GM19239 (cell line): ENCODE measurements around the gene C12orf57.
"Not testable (repeated sequence)": the region's sequence is repeated elsewhere in the genome, so short reads cannot be mapped to it uniquely, and the experiment has no call there.

Source experiments
- DNase-seq: peaks from one replicate; pipeline ENCODE4 v3.0.0; 2011; ENCODE audit warnings: low spot score; ENCODE audit not compliant: insufficient read length
- FAIRE-seq: peaks from 2 replicates; lab custom pipeline; 2011; peaks lifted over from hg19 to GRCh38; lab: Jason Lieb, UNC

C12orf57 gene, protein sequence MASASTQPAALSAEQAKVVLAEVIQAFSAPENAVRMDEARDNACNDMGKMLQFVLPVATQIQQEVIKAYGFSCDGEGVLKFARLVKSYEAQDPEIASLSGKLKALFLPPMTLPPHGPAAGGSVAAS

DNA sequence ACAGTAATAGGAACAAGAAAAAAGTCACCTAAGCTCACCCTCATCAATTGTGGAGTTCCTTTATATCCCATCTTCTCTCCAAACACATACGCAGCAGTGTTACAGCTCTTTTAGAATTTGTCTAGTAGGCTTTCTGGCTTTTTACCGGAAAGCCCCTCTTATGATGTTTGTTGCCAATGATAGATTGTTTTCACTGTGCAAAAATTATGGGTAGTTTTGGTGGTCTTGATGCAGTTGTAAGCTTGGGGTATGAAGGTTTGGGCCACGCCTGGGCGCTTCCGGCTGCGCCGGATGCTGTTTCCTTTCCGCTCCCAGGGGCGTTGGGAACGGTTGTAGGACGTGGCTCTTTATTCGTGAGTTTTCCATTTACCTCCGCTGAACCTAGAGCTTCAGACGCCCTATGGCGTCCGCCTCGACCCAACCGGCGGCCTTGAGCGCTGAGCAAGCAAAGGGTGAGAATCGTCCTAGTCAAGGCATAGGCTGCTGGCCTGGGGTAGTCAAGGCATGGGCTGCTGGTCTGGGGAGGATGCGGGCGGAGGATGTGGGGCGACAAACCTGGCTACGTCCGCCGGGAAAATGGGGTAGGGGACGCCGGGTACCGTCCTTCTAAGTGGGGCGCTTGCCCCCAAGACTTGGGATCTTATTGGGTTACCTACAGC, at the start of gene C12orf57, which contains the start of gene RNU7-1:
Gene C12orf57 (plus strand): TSS at position 301 of the 659 bp plus-strand sequence. CDS start 100 bp downstream, at position 401.
Gene RNU7-1 (plus strand): TSS at position 95 of the 659 bp plus-strand sequence.
- DNase-seq (no peak), FAIRE-seq (peak; percentile 60)

DNA sequence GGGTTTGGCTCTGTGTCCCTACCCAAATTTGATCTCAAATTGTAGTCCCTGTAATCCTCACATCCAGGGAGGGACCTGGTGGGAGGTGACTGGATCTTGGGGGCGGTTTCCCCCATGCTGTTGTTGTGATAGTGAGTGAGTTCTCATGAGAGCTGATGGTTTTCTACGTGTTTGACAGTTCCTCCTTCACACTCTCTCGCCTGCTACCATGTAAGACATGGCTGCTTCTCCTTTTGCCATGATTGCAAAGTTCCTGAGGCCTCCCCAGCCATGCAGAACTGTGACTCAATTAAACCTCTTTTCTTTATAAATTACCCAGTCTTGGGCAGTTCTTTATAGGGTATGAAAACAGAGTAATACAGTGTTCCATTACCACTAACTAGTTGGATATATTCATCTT, 49.5 kb upstream of the C12orf57 start:
- FAIRE-seq (no peak), DNase-seq (no peak)

DNA sequence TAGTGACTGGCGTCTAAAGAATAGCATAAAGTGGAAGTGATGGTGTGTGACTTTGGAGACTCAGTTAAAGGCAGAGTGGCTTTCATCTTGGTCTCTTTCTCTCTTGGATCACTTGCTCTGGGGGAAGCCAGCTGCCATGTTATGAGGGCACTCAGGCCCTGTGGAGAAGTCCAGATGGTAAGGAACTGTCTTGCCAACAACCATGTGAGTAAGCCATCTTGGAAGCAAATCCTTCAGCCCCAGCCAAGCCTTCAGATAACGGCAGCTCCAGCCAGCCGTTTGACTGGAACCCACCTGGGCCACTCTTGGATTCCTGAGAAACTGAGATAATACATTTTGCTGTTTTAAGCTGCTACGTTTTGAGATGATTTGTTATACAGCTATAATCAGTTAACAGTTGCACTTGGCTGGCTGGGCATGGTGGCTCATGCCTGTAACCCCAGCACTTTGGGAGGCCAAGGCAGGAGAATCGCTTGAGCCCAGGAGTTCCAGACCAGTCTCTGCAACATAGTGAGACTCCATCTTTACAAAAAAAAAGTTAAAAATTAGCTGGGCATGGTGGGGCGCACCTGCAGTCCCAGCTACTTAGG, 46.9 kb upstream of the C12orf57 start:
- FAIRE-seq = no peak

DNA sequence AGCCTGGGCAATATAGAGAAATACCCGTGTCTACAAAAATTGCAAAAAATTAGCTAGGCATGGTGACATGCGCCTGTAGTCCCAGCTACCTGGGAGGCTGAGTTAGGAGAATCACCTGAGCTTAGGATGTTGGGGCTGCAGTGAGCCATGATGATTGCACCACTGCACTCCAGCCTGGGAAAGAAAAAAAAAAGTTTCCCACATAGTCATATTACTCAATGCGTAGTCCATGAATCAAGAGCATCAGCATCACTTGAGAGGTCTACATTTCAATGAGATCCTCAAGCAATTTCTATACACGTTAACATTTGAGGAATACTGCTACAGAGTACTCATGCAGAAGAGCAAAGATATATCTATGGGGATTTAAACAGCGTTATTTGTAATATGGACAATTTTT, 44.4 kb upstream of the C12orf57 start:
- DNase-seq (no peak), FAIRE-seq (no peak)

More for the DNA sequence above, 46.9 kb upstream of the C12orf57 start:
- no peak for DNase-seq

DNA sequence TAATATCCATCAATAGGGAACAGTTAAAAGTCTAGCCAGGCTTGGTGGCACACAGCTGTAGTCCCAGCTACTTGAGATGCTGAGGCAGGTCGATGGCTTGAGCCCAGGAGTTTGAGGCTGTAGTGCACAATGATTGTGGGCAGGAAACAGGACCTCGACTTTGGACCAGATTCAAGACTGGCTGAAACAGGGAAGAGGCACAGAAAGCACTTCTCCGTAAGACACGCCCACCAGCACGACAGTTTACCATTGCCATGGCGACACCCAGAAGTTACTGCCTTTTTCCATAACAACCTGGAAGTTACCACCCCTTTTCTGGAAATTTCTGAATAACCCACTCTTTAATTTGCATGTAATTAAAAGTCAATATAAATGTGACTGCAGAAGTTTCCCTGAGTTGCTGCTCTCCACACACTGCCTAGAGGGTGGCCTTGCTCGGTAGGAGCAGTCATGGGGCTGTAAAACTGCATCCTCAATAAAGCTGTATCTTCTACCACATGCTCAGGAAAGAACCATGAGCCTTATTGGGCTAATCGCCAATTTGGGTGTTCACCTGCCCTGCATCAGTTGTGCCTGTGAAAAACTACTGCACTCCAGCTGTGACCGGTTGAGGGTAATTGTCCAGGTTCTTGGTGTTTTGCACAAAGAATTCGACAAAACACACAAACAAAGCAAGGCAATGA, 43.8 kb upstream of the C12orf57 start:
- DNase-seq (no peak), FAIRE-seq (no peak)

DNA sequence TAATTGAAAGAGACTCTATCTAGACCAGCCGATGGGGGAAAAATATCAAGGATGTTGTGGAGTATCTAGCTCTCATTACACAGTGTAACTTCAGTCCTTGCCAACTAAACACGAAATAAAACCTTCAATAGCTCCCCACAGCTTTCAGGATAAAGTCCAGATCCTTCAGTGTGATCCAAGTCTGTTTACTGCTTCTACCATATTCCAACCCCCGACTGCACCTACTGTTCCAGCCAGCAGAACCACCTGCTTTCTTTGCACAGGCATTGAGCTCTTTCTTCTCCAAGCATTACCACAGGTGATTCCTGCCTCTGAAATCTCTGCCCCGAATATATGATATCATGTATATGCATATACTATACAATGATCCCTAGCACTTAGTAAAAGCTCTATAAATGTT, 41.4 kb upstream of the C12orf57 start:
- FAIRE-seq (no peak), DNase-seq (no peak)

DNA sequence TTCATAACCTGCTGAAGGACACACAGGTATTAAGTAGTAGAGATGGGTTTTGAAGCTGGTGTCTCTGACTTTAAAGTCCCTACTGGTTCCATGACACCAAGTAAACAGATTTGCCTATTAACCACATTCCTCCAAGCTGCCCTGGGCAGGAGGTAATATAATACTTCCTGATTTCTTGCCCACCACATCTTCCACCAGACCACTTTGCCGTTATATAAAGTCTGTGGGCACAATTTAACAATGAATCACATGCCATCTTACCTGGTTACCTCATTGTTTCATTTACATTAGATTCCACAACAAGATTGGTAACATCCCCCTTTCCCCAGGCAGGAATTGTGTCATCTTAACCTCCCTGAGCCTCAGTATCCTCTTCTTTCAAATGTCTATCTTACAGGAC, 40.1 kb upstream of the C12orf57 start:
- no peak for FAIRE-seq
- DNase-seq = no peak

DNA sequence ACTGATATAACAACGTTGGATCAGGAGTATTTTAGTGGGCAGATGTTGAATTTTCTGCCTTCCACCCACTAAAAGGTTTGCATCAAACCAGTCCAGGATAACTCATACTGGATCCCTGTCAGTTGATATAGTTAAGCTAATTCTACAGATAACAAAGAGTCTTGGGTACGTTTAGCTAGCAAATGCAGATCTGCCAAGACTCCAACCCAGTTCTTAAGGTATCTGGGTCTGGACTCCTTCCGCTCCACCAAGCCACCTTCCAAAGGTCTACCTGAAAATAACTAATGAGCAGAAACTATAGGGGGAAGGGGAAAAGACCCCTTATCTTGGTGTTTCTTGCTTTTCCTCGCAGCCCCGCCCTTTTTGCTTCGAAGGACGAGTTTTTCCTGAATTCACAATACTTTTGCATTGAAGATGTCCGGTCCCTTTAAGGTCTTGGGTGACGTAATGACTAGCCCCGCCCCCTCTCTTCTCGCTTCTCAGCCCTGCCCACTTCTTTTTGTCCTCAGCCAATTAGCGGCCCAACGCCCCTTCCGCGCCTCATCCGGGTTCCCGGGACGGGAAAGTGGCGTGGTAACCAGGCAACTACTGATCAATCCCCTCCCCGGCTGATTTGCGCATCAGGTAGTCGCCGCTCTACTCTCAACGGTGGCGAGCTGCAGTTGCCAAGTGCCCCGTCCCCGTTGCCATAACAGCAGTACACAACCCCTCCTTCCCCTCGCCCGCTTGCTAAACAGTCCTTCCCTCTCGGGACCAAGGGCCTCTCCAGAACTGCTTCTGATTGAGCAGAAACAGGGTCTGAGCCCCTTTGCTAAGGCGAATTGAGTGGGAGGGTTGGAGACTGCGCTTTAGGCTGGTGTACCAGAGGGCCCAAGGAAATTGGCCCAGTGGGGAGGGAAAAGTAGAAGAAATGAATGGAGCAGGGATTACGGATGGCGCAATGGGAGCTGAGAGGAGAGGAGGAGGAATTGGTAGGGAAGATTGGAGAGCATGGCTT, 39.2 kb upstream of the C12orf57 start, which contains the start of gene LRRC23:
Gene LRRC23 (plus strand): TSS at position 543 of the 997 bp plus-strand sequence. CDS start 812 bp downstream, outside the sequence.
- DNase-seq = peak; percentile 85
- FAIRE-seq = peak; percentile 100

DNA sequence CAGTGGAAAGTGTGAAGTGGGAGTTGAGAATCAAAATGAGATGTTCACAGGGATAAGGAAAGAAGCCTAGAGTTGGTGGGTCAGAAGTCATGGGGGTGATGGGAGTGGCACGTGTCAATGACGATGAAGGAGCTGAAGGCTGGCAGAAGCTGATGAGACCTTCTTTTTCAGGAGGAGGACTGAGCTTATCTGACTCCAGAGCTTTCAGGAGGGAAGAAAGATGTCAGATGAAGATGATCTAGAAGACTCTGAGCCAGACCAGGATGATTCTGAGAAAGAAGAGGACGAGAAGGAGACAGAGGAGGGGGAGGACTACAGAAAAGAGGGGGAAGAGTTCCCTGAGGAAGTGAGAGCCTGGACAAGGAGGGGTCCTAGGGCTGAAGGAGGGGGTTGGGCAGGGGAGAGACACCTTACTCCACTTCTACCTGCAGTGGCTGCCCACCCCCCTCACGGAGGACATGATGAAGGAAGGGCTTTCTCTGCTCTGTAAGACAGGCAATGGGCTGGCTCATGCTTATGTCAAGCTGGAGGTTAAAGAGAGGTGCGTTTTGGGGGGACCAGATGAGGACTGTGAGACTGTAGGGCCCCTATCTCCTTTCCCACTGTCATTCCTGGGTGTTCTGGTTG, 38.3 kb upstream of the C12orf57 start:
- FAIRE-seq (no peak), DNase-seq (no peak)

DNA sequence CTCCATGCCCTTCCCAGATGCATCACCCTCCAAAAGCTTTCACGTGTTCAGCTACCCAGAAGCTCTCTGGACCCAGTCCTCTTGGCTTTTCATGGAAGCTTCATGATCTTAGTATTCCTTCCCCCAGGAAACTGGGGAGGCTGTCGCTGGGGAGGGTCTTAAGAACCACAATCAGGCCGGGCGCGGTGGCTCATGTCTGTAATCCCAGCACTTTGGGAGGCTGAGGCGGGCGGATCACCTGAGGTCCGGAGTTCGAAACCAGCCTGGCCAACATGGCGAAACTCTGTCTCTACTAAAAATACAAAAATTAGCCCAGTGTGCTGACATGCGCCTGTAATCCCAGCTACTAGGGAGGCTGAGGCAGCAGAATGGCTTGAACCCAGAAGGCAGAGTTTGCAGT, 35.7 kb upstream of the C12orf57 start:
- FAIRE-seq, DNase-seq: not testable (repeated sequence)

DNA sequence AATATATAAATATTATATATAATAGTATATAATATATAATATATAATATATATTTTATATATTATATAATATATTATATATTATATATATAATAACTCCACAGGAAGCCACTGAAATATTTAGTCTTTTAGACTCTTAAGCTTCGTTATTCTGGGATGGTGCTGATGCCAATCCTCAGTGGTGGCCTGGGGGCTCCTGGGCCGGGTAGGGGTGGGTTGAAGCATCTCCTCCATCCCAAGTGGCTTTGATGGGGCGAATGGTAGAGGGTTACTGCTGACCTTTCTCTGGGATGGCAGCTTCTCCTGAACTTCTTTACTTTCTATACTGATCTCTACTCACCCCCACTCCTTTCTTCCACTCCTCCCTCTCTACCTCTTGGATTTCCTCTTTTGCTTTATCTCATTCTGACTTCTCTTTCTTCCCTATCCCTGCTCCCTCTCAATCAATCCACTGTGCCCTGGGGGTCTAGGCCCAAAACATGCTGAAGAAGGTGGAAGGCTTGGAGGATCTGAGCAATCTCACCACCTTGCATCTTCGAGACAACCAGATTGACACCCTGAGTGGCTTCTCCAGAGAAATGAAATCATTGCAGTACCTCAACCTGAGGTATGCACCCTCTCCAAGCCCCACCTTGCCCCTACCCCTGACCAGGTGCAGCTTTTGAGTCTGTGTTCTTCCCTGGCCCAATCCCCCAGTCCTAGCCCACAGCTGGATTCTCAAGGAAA, 34.2 kb upstream of the C12orf57 start:
- FAIRE-seq = no peak
- no peak for DNase-seq

DNA sequence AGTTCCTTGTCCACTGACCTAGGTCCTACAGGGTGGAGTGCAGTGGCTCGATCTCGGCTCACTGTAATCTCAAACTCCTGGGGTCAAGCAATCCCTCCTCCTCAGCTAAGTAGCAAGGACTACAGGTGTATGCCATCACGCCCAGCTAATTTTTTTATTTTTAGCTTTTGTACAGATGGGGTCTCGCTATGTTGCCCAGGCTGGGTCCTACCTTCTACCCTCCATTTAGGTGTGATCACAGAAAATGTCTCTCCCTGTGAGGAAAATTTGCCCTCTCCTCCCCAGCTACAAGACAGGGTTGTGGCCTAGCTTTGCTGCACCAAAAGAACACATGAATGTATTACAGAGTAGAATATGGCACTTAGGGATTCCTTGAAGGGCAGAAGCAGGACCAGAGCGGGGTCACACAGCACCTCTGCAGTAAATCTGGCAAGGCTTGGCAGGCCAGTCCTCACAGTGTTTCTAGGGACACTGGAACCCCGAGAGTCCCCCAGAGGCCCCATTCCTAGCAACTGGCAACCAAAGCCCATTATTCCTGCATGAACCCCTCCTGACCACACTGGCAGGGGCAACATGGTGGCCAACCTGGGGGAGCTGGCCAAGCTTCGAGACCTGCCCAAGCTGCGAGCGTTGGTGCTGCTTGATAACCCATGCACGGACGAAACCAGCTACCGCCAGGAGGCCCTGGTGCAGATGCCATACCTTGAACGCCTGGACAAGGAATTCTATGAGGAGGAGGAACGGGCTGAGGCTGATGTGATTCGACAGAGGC, 31.5 kb upstream of the C12orf57 start:
- DNase-seq = no peak

DNA sequence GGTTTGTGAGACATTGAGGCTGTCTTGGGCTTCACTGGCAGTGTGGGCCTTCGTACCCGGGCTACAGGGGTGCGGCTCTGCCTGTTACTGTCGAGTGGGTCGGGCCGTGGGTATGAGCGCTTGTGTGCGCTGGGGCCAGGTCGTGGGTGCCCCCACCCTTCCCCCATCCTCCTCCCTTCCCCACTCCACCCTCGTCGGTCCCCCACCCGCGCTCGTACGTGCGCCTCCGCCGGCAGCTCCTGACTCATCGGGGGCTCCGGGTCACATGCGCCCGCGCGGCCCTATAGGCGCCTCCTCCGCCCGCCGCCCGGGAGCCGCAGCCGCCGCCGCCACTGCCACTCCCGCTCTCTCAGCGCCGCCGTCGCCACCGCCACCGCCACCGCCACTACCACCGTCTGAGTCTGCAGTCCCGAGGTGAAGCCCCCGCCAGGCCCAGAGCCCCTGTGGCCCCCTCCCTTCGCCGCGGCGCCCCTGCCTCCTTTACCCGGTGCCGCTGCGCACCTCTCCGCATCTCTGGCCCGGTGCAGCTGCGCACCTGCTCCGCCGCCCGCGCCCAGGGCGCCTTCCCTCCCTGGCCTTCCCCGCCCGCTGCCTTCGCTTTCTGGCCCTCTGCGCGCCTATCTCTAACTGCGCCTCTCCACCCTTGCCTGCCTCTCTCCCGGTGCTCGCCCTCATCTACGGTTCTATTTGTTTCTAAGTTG, 29.4 kb upstream of the C12orf57 start, which contains the start of gene ENO2:
Gene ENO2 (plus strand): TSS at position 335 of the 701 bp plus-strand sequence. CDS start 1,253 bp downstream, outside the sequence.
- DNase-seq (no peak), FAIRE-seq (peak; percentile 73)

More for the DNA sequence above, 31.5 kb upstream of the C12orf57 start:
- no peak for FAIRE-seq

DNA sequence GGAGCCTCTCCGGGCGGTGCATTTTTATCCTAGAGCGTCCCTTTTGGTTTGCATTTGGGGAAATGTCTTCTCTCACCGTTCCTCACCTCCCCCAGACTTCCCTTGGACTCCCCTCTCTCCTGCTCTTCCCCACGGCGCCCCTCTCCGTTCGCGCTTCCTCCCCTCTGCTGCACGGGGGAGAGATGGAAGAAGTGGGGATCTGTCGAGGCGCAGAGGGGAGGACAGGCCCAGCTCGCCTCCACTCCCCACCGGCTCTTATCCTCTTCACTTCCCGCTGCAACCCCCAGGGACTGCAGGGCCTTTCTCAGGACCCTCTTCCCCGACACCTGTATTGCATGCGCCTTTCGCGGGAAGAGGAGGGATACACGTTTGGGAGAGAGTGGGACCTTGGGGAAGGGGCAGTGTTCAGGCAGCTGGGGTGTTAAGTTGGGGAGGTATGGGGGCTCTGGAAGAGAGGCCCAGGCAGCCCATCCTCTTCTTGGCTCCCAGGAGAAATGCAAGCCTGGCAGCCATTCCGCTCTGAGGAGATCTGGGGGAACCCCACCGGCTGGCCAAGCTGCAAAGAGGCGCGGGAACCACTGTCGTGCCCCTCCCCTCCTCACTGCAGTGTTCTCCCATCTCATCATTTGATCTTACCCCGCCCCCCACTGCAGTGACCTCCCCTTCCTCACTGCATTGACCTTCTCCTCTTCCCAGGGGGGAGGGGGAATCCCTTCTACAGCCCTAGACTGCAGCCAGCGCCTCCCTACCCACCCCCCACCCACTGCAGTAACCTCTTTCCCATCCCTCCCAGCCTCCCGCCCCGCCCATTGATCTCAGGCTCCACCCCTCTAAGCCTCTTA, 28.7 kb upstream of the C12orf57 start:
- DNase-seq (no peak), FAIRE-seq (peak; percentile 83)

DNA sequence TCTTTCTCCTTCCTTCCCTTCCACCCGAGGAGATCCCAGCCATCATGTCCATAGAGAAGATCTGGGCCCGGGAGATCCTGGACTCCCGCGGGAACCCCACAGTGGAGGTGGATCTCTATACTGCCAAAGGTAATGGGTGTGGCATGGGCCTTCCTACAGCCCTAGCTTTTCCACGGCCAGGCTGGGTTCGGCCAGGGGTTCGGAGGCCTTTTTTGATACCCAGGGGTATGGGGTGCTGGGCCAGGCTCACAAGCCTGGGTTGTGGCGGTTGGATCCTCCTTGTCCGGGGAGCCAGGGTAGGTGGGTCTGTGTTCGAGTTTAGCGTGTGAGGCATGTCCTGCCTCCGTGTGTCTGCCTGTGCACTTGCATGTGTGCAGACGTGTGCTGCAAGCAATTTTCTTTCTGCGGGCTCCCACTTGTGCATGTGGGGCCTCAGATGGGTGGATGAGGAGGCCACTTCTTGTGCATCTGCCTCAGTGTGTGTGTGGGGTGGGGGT, 28.0 kb upstream of the C12orf57 start:
- DNase-seq = no peak
- no peak for FAIRE-seq
